Progenitor cell of endocrine pancreas (in vitro differentiated cells): ENCODE measurements around the gene RASGRP2. TPM values are rescaled to one million over a fixed set of nuclear protein-coding genes. Genes with fewer than 3 reads are reported as not detected.
A peak's percentile ranks its signal among the peaks of the same experiment; 100 is the strongest.

Source experiments
- DNase-seq: peaks from one replicate; pipeline ENCODE4 v3.0.0; 2021; ENCODE audit warnings: low spot score; ENCODE audit not compliant: unreplicated experiment
- H3K27ac Mint-ChIP-seq: 2 replicates; pipeline ENCODE4 v1.8.0; 2021; ENCODE audit warnings: mild to moderate bottlenecking, moderate library complexity, mixed read lengths
- H3K27me3 Mint-ChIP-seq: 2 replicates; pipeline ENCODE4 v1.8.0; 2021; ENCODE audit warnings: mixed read lengths
- H3K36me3 Mint-ChIP-seq: 2 replicates; pipeline ENCODE4 v1.8.0; 2022; ENCODE audit warnings: mixed read lengths; ENCODE audit not compliant: insufficient read depth
- H3K4me1 Mint-ChIP-seq: 2 replicates; pipeline ENCODE4 v1.8.0; 2021; ENCODE audit warnings: low read depth, mixed read lengths
- H3K4me3 Mint-ChIP-seq: 2 replicates; pipeline ENCODE4 v1.8.0; 2021; ENCODE audit warnings: low read depth, mild to moderate bottlenecking, moderate library complexity, mixed read lengths
- H3K9me3 Mint-ChIP-seq: 2 replicates; pipeline ENCODE4 v1.8.0; 2021; ENCODE audit warnings: low read depth, mixed read lengths
- CTCF ChIP-seq: fragments of 200-600 bp; sonication (generic); IDR thresholded peaks from one replicate; pipeline ENCODE4 v1.5.0; 2021; ENCODE audit warnings: antibody characterized with exemption, mild to moderate bottlenecking; ENCODE audit not compliant: unreplicated experiment
- total RNA-seq: library from RNA; stranded (reverse); gene quantifications from 2 replicates; pipeline ENCODE4 v1.2.1, GENCODE V29; 2021

RASGRP2 gene
- total RNA-seq, 1 donor from 2014 or later: 0.53 TPM

DNA sequence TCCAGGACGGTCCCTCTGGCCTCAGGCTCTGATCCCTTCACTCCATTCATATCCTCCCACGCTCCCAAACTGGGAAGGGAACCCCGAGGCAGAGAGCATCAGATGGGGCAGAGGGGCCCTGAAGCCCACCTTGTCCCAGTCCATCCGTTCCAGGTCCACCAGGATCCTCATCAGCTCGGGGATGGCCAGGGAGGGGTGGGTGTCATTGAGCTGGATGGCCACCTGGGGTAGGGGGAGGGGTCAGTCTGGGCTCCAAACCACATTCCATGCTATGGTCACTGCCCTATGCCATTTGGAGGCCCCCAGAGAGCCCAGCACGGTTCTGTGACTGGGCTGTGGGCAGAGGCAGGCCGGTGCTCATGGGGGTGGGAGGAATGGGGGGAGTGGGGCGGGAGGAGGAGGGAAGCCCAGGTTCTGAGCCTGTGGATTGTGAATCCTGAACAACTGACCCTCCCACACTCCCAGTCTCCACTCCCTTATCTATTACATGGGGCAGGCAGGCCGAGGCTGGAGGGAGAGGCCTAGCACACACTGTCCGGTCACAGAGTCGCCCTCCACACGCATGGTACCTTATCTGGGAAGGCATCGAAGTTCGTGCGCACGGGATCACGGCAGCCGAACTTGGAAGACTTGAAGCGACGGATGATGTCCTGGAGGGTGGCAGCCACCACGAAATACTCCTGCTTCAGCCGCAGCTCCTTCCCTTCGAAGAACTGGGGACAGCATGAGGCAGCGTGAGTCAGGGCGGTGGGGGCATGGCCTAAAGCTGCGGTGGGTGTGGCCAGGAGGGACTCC lies 10.4 kb upstream of the RASGRP2 start:
- Mint-ChIP-seq H3K9me3 (no peaks in the 10 kb centered on the region), H3K4me3 (no peak overlapping the region)

GRCh38 chr11:64753380-64754123 lies 9.6 kb upstream of the RASGRP2 start:
- no peak for DNase-seq
- Mint-ChIP-seq H3K4me1 (no peaks in the 10 kb centered on the region), H3K36me3 (peaks cover 2% of the 10 kb centered on the region), H3K4me3 (no peak overlapping the region), H3K27me3 (peaks cover 3% of the 10 kb centered on the region), H3K9me3 (no peaks in the 10 kb centered on the region), H3K27ac (no peak overlapping the region)
- no peak for TF ChIP-seq CTCF

More for the DNA sequence above, 10.4 kb upstream of the RASGRP2 start:
- no peak overlapping the region for H3K27ac Mint-ChIP-seq
- no peak for TF ChIP-seq CTCF
- H3K4me1 Mint-ChIP-seq: peaks cover 2% of the 10 kb centered on the region
- H3K27me3 Mint-ChIP-seq: peaks cover 3% of the 10 kb centered on the region
- H3K36me3 Mint-ChIP-seq: peaks cover 2% of the 10 kb centered on the region
- no peak for DNase-seq

- DNase-seq: no peak
- TF ChIP-seq CTCF: no peak
- Mint-ChIP-seq H3K4me3 (no peak overlapping the region), H3K9me3 (no peaks in the 10 kb centered on the region), H3K4me1 (no peaks in the 10 kb centered on the region), H3K27me3 (peaks cover 6% of the 10 kb centered on the region), H3K36me3 (peaks cover 2% of the 10 kb centered on the region), H3K27ac (no peak overlapping the region)
Observed at GRCh38 chr11:64753019-64753379, 9.1 kb upstream of the RASGRP2 start.

DNA sequence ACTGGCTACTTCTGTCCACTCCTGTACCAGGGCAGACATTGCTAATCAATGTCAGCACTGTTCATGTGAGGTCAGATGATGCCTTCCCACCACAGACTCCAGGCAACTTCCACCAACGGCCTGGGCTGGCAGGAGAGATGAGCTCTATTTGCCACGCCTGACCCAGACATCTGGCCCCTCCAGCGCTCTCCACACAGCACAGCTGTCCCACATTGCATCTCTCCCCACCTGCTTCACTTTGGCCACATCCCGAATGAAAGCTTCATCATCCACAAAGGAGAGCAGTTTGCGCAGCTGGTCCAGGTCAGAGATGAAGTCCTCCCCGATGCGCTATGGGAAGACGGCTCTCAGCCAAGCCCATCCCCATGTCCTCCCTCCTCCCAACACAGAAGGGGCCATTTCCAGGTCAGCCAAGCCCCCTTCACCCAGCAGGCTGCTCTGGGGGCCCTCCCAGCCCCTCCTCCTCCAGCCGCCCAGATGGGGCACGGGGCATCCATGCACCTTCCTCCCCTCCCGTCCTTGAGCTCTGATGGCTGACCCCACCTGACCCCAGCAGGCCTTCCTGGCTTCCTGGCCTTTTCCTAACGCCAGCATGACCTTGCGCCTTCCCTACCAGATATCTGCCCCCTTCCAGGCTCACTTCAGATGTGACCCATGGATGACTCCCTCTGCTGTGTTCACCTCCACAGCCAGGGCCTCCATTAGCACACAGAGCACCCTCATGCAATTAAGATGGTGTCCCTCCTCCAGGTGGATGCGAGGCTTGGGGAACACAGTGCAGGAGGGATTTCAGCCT lies 8.4 kb upstream of the RASGRP2 start:
- Mint-ChIP-seq H3K27ac (no peak overlapping the region), H3K27me3 (peaks cover 11% of the 10 kb centered on the region), H3K36me3 (peaks cover 2% of the 10 kb centered on the region), H3K4me1 (no peaks in the 10 kb centered on the region), H3K9me3 (no peaks in the 10 kb centered on the region), H3K4me3 (no peak overlapping the region)
- no peak for DNase-seq
- no peak for TF ChIP-seq CTCF

DNA sequence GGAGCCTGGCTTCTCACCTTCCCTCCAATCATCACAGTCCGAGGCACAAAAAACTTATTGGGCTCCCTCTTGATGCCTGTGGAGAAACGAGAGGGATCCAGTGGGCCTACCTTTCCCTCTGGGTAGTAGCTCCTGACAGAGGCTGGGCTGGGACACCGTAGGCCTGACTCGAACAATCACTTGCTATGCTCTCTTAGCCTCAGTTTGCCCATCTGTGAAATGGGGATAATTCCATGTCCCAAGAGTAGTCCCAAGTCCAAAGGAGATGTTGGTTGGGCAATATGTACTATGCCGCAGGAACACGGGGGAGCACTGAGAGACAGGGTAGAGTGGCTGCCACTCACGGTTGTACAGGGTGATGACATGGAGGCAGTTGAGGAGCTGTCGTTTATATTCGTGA lies 7.6 kb upstream of the RASGRP2 start:
- Mint-ChIP-seq H3K27me3 (peaks cover 18% of the 10 kb centered on the region), H3K4me1 (no peaks in the 10 kb centered on the region), H3K27ac (peak overlapping the region; percentile 29), H3K4me3 (no peak overlapping the region), H3K9me3 (no peaks in the 10 kb centered on the region), H3K36me3 (peaks cover 2% of the 10 kb centered on the region)
- TF ChIP-seq CTCF: no peak
- no peak for DNase-seq
